Stomach (tissue), 9 donors: Measurements from ENCODE around the gene DLGAP5. TPM values are rescaled to one million over a fixed set of nuclear protein-coding genes. Genes with fewer than 3 reads are reported as not detected.

Experiments
- DNase-seq, 2 donors: peaks; one replicate each; pipeline versions ENCODE4 v3.0.0 to v3.0.0-alpha.2; 2013 to 2019
- H3K27ac ChIP-seq, 5 donors: fragments of 200-600 bp in 4 of 5; sonication (generic) in 4 of 5; one replicate each; pipeline ENCODE4 v1.5.1; 2013 to 2019; ENCODE audit warnings: mild to moderate bottlenecking in 1 of 5, moderate library complexity in 1 of 5
- H3K27me3 ChIP-seq, 3 donors: fragments of 200-600 bp; sonication (generic); one replicate each; pipeline ENCODE4 v1.5.1; 2017 to 2019; ENCODE audit warnings: mixed run types in 1 of 3
- H3K36me3 ChIP-seq, 4 donors: fragments of 200-600 bp; sonication (generic); 1 replicate in 3 of 4; 2 replicates in 1 of 4; pipeline ENCODE4 v1.5.1; 2016 to 2019
- H3K4me1 ChIP-seq, 4 donors: fragments of 200-600 bp; sonication (generic); one replicate each; pipeline ENCODE4 v1.5.1; 2016 to 2019
- H3K4me3 ChIP-seq, 4 donors: fragments of 200-600 bp; sonication (generic) in 3 of 4; one replicate each; pipeline ENCODE4 v1.5.1; 2016 to 2019; ENCODE audit warnings: mild to moderate bottlenecking in 1 of 4
- H3K9me3 ChIP-seq, 4 donors: fragments of 200-600 bp; sonication (generic); one replicate each; pipeline ENCODE4 v1.5.1; 2016 to 2019
- EP300 ChIP-seq: sonication (generic); formaldehyde crosslinking; IDR thresholded peaks from one replicate; pipeline ENCODE4 v1.6.1; 2017; ENCODE audit warnings: antibody characterized with exemption
- POLR2A ChIP-seq, 4 donors: fragments of 450-650 bp; IDR thresholded peaks; one replicate each; pipeline ENCODE4 v1.6.1; 2016; ENCODE audit warnings: antibody characterized with exemption in 4 of 4, control low read depth in 2 of 4, mild to moderate bottlenecking in 1 of 4, moderate library complexity in 1 of 4
- POLR2AphosphoS5 ChIP-seq, 3 donors: sonication (generic); formaldehyde crosslinking; IDR thresholded peaks; one replicate each; pipeline ENCODE4 v1.6.1; 2016; ENCODE audit warnings: antibody characterized with exemption in 3 of 3
- WGBS, 5 donors: extraction: QIAGEN DNeasy Blood & Tissue Kit in 3 of 5; methylation state at CpG; one replicate each; pipeline versions ENCODE4 v1.1.5 to v1.1.7; 2013 to 2018; 5-methylcytosine and 5-hydroxymethylcytosine counted together
- intact Hi-C: fragments of 100-400 bp; cut with DNase I; formaldehyde crosslinking; loops from one replicate; pipeline ENCODE4 v1.15.1; 2023; ENCODE audit warnings: low total_unique reads
- polyA plus RNA-seq, 3 donors: library from polyadenylated mRNA; stranded (reverse); fragments of 200-250 nt; gene quantifications; one replicate each; pipeline ENCODE4 v1.2.3, GENCODE V29; 2013
- total RNA-seq, 5 donors: library from RNA; depleted of rRNA; stranded (reverse); fragments of >200 nt; gene quantifications; one replicate each; pipeline versions ENCODE4 v1.1.0 to v1.2.3, GENCODE V29; 2014 to 2016
- TF ChIP-seq, protein P1 (sequence below), 7 experiments: fragments of 450-650 bp in 4 of 7; fragments of 200-600 bp in 3 of 7; sonication (generic) in 3 of 7; IDR thresholded peaks; one replicate each; pipeline ENCODE4 v1.5.1; 2016 to 2019; ENCODE audit warnings: antibody characterized with exemption in 7 of 7, control low read depth in 2 of 7, mild to moderate bottlenecking in 1 of 7
- donor health status: healthy with polysubstance abuse.
- donor health status: Bipolar disorder and iron deficiency.
- donor health status: healthy.

The DLGAP5 gene
- total and polyA plus RNA-seq, 8 donors, result 0.45 to 7.7 (median 2.0) TPM

DNA sequence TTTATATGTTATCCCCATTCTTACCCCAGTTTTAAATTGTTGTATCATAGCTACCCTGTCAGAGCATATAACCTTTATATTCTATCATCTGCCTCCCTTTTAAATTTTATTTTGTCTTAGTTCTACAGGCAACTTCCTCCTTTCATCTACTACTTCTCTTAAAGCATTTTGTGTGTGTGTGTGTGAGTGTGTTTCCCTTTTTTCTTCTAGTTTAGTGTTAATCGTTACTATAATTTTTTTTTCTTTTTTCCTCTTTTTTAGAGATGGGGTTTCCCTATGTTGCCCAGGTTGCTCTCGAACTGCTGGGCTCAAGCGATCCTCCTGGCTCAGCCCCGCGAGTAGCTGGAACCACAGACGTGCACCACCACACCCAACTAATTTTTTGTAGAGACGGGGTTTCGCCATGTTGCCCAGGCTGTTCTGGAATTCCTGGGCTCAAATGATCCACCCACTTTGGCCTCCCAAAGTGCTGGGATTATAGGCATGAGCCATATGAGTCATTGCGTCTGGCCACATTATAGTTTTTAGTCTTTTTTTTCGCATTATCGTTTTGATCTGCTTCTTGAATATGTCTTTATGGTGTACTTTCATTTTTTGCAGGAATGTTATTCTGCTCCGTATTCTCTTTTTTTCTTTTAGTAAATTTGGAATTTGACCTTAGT is 46.8 kb upstream of the DLGAP5 start:
- TF ChIP-seq POLR2A (IDR thresholded peaks at IDR 0.05) (no peak), EP300 (no peak), POLR2AphosphoS5 (IDR thresholded peaks at IDR 0.05) (no peak)
- TF ChIP-seq, protein P1, sequence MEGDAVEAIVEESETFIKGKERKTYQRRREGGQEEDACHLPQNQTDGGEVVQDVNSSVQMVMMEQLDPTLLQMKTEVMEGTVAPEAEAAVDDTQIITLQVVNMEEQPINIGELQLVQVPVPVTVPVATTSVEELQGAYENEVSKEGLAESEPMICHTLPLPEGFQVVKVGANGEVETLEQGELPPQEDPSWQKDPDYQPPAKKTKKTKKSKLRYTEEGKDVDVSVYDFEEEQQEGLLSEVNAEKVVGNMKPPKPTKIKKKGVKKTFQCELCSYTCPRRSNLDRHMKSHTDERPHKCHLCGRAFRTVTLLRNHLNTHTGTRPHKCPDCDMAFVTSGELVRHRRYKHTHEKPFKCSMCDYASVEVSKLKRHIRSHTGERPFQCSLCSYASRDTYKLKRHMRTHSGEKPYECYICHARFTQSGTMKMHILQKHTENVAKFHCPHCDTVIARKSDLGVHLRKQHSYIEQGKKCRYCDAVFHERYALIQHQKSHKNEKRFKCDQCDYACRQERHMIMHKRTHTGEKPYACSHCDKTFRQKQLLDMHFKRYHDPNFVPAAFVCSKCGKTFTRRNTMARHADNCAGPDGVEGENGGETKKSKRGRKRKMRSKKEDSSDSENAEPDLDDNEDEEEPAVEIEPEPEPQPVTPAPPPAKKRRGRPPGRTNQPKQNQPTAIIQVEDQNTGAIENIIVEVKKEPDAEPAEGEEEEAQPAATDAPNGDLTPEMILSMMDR (IDR thresholded peaks at IDR 0.05), result no peak
- H3K36me3 ChIP-seq, result no peaks in the 10 kb centered on the region
- no peak for DNase-seq
- intact Hi-C loops, result no loop called here
- 77 to 87% (median 84%) methylated on average over 12 of the region's 12 CpGs for WGBS, 5 donors
- H3K4me3 ChIP-seq, result no peak overlapping the region
- H3K9me3 ChIP-seq, result no peaks in the 10 kb centered on the region
- no peak overlapping the region for H3K27ac ChIP-seq
- peaks cover 0 to 12% (median 2%) of the 10 kb centered on the region in 4 donors for H3K4me1 ChIP-seq
- peaks cover 0 to 20% (median 0%) of the 10 kb centered on the region in 3 donors for H3K27me3 ChIP-seq

DNA sequence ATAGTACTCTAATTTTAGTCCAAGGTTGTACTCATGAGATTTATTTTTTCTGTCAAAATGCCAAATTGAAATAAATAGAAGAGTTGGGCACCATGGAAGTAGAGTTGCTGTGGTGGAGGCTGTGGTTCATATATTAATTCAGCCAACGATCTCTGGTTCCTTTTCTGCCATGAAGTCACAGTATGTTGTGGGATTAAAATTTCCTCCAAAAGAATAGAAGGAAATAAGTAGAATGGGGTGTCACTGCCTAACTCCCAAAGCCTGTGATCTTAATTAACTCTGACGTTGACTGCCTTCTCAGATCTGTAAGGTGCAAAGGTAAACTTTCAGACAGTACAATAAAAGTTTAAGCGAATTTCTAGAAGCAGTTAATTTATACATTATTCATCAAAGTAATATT is 42.2 kb upstream of the DLGAP5 start:
- no peak overlapping the region for H3K27ac ChIP-seq
- H3K9me3 ChIP-seq, result no peaks in the 10 kb centered on the region
- DNase-seq, result no peak

DNA sequence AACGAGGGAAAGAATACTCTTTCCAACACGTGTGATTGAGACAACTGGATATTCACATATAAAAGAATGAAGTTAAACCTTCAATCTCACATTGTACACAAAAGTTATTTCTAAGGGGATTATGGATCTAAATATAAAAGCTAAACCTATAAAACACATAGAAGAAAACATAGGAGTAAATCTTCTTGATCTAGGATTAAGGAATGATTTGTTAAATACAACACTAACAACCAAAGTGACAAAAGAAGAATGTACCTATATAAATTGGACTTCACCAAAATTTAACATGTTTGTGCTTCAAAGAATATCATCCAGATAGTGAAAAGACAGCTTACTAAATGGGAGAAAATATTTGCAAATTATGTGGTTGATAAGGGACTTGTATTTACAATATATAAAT is 36.9 kb upstream of the DLGAP5 start:
- Histone ChIP-seq H3K4me3 (no peak overlapping the region), H3K9me3 (peaks cover 0 to 19% (median 17%) of the 10 kb centered on the region in 4 donors), H3K27ac (no peak overlapping the region), H3K4me1 (no peaks in the 10 kb centered on the region), H3K27me3 (peaks cover 0 to 9% (median 3%) of the 10 kb centered on the region in 3 donors), H3K36me3 (no peaks in the 10 kb centered on the region)
- intact Hi-C loops, result no loop called here
- WGBS, 5 donors, result 79 to 88% (median 82%) methylated on average over 2 of the region's 2 CpGs
- TF ChIP-seq, protein P1 (IDR thresholded peaks at IDR 0.05), result no peak
- TF ChIP-seq POLR2AphosphoS5 (IDR thresholded peaks at IDR 0.05), result no peak
- no peak for TF ChIP-seq EP300
- TF ChIP-seq POLR2A (IDR thresholded peaks at IDR 0.05), result no peak
- DNase-seq, result no peak

More for the DNA sequence above, 42.2 kb upstream of the DLGAP5 start:
- Histone ChIP-seq H3K4me3 (no peak overlapping the region), H3K4me1 (no peaks in the 10 kb centered on the region), H3K27me3 (no peaks in the 10 kb centered on the region), H3K36me3 (no peaks in the 10 kb centered on the region)
- intact Hi-C loops, result no loop called here
- TF ChIP-seq EP300 (no peak), POLR2A (IDR thresholded peaks at IDR 0.05) (no peak), POLR2AphosphoS5 (IDR thresholded peaks at IDR 0.05) (no peak)
- TF ChIP-seq, protein P1 (IDR thresholded peaks at IDR 0.05), result no peak
- whole genome bisulfite sequencing, 5 donors, result 53 to 68% (median 59%) methylated on average over 3 of the region's 3 CpGs

DNA sequence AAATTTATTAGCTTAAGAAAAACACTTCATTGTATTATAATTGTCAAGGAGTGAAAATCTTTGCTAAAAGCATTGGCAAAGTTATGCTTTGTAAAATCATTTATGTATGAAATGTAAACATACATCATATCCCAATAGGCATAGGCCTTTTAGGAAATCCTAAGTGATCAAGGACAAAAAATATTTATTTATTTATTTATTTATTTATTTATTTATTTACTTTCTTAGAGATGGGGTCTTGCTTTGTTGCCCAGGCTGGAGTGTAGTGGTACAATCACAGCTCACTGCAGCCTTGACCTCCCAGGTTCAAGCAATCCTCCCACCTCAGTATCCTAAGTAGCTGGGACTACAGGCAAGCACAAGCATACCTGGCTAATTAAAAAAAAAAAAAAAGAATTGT is 32.0 kb upstream of the DLGAP5 start:
- H3K27ac ChIP-seq, result no peak overlapping the region
- intact Hi-C loops, result no loop called here
- peaks cover 0 to 19% (median 17%) of the 10 kb centered on the region in 4 donors for H3K9me3 ChIP-seq
- no peak overlapping the region for H3K4me3 ChIP-seq
- H3K4me1 ChIP-seq, result no peaks in the 10 kb centered on the region
- DNase-seq, result no peak
- TF ChIP-seq, protein P1 (IDR thresholded peaks at IDR 0.05), result no peak
- no peak for TF ChIP-seq POLR2A (IDR thresholded peaks at IDR 0.05)
- no peak for TF ChIP-seq EP300
- TF ChIP-seq POLR2AphosphoS5 (IDR thresholded peaks at IDR 0.05), result no peak
- peaks cover 0 to 9% (median 3%) of the 10 kb centered on the region in 3 donors for H3K27me3 ChIP-seq
- no peaks in the 10 kb centered on the region for H3K36me3 ChIP-seq
